Activated CD8-positive, alpha-beta memory T cell treated with anti-CD3 and anti-CD28 coated beads, Interleukin-2, amount 50 U/mL, for 1 hour (primary cell): Measurements from ENCODE around the gene GPR50.

Experiments used
- DNase-seq: peaks from one replicate; pipeline ENCODE4 v3.0.0-alpha.2; 2020; ENCODE audit errors: extremely low read depth

The GPR50 gene

DNA sequence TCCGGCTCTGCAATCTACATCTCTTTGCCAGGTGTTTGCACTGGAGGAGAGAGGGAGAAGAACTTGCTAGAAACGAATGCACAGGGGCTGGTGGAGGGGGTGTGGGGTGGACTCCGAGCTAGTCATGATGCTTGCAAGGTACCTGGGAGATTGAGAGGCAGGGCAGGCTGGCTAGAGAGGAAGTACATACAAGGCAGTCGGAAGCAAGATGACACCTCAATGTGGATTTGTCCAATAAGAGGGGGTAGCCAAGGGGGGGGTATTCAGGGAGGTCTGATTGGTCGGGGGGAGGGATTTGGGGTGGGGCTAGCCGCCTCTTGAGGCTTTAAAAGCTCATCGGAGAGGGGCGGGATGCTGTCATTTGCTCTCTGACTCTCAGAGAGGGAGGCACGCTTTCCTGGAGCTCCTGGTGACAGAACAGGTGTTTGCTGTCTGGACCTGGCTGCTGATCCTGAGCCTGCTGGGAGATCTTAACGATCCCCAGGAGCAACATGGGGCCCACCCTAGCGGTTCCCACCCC lies at the start of gene GPR50:
GPR50 (plus strand) TSS at position 354 of the 520 bp plus-strand sequence; CDS start at position 492, 138 bp downstream.
- no peak for DNase-seq

DNA sequence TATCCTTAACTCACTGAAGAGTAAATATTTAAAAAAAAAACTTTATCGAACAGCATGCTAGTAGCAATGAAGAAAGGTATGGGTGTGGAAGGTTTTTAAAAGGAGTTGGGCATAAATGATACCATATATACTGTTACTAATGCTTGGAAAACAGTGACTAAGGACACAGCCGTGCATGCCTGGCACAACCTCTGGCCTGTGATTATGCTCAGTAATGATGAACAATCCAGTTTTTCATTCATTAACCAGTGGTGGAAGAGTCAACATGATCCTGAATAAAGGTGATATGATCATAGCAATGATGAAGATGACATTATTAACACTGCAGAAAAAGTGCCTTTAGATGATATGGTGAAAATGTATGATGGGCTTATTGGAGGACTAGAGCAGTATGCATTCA lies 43.9 kb upstream of the GPR50 start:
- DNase-seq = no peak

DNA sequence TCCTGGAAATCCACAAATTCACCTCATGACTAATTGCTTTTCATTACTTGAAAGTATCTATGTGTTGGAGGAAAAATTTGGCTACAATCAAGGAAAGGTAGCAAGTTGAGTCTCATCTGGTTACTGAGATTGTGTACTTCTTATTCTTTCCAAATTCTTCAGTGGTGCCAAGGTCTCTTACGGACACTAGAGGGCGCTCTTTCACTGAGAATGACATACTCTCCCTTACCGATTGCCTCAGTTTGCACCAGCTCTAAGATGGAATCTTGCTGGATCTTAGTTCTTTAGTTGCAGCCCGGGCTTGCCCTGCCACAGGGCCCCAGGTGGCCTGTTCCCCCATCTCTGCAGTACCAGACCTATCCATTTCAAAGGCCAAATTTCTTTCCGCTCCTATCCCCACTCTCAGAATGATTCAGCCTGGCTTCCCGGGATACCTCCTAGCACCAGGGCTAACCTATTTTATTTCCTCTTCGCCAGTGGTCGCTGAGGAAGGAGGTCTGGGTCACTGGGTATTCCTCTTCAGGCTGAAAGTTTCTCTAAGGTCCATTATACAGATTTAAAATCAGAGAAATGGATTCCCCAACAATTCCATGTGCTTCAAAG lies 24.6 kb upstream of the GPR50 start:
- DNase-seq = no peak

DNA sequence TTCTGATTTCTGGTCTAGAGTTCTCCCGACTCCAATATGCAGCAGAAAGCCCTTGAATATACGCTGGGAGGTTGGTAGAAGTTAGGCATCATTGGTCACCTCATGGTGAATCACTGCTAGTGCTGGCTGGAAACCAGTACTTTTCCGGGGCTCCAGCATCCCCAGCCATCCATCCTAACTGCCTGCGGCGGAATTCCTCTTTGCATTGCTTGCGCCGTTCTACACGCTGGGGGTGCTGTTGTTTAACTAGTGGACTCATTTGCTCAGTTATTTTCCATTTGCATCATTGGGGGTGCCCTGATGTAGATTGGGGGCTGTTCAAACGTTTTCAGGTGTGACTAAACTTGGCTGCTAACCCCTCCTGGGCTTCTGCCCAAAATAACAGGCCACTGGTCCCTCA lies 23.3 kb upstream of the GPR50 start:
- no peak for DNase-seq

DNA sequence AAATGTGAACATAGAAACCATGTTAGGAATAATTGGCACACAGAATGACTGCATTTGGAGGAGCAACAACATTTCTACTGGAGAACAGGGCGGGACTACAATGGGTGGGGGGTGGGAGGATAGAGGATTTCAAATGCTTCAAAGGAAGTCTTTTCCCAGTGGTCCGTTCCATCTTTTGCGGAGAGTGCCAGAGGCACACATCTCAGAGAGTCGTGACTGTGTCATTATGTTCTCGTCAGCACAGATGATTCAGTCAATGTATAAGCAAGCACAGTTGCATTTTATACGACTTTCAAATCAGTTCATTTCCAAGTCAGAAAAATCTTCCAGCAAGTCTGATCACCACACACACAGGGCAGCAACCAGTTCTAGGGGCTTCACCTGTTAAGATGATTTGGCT lies 22.7 kb upstream of the GPR50 start:
- no peak for DNase-seq

DNA sequence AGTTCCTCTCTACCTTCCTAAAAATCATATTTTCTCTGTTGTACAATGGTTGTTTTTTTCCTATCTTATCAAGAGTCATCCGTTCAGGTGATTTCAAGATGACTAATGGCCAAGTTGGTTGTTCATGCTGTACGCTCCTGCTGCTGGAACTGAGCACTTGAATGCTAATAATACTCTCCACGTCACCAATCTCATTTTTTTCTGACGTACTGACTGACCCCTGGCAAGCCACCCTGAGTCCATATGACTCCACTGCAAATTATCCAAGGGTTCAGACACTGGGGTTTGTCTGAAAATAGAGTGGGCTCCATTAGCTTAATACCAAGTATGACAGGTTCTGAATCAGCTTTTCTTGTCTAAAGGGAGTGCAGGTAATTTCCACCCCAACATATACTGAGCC lies 21.1 kb upstream of the GPR50 start:
- DNase-seq = no peak

DNA sequence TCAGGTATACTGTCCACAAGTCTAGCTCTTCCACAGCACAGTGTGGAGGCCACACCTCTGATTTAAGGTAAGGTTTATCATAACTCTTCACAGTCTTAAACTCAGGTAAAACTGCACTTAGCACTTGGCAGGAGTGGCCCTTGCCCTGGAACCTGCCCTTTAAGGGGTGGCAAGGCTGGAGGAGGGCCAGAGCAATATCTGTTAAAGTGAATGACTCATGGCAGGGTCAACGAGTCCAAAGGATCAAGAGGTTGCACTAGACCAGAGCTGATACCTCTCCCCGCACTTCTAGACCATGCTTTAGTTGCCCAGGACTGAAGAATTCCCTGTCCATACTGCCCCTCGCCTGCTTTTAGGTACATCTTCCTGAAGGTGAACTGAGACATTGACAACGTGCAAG lies 14.7 kb upstream of the GPR50 start:
- no peak for DNase-seq

DNA sequence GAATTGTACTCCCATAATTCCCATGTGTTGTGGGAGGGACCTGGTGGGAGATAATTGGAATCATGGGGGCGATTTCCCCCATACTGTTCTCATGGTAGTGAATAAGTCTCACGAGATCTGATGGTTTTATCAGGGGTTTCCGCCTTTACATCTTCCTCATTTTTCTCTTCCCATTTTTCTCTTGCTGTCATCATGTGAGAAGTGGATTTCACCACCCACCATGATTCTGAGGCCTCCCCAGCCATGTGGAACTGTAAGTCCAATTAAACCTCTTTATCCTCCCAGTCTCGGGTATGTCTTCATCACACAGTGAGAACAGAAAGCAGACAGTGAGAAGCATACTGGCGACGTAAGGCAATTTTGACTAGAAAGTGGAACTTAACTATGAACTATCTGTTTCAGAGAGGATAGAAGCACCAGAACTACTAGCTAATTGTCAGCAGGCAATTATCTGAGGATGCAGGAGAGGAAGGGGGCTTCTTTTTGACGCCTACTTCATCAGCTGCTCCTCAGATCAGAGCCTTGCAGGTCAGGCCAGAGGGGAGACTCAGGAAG lies 8.5 kb upstream of the GPR50 start:
- DNase-seq = no peak

DNA sequence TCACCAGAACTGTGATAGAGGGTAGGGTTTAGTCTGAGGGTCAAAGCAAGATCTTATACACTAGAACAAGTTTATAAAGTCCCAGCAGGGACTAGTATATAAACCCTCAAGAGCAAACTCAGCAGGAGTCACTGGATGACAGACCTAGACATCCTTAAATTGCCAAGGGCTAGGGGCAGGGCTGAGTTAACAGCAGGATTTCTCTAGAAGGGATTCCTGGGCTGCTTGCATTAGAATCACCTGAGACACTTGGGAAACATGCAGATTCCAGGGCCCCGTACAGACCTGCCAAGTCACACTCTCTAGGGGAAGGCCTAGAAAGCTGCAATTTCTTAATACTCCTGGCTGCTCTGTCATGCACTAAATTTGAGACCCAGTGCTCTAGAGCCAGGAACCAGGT lies 6.6 kb upstream of the GPR50 start:
- no peak for DNase-seq

DNA sequence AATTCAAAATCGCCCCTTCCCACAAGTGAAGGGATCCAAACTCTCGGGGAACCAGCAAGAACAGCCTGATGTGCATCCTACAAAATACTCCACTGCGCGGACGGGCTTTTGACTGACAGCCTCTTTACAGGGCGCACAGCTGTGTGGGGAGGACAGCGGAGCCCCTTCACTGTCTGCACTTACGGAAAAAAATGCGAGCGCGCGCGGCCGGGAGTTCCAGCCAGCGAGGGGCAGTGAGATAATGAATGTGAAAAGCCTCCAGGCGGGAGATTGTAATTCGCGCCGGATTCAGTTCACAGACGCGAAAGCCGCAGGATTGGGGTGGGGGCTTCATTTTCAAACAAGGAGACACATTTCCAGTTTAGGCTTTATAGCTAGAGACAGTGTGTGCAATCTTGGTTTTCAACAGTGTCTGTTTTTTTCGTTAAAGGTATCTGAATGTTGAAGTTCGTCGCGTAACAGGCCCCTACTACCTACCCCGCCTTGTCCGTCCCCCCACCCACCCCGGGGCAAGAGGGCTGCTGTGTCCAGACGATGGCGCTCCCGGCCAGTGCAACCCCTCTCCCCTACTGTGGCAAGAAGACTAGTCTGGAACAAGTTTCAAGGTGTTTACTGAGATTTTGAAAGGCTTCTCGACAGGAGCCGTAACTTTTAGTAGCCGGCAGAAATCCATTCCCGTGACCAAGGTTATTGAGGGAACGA lies 1.7 kb upstream of the GPR50 start:
- no peak for DNase-seq

DNA sequence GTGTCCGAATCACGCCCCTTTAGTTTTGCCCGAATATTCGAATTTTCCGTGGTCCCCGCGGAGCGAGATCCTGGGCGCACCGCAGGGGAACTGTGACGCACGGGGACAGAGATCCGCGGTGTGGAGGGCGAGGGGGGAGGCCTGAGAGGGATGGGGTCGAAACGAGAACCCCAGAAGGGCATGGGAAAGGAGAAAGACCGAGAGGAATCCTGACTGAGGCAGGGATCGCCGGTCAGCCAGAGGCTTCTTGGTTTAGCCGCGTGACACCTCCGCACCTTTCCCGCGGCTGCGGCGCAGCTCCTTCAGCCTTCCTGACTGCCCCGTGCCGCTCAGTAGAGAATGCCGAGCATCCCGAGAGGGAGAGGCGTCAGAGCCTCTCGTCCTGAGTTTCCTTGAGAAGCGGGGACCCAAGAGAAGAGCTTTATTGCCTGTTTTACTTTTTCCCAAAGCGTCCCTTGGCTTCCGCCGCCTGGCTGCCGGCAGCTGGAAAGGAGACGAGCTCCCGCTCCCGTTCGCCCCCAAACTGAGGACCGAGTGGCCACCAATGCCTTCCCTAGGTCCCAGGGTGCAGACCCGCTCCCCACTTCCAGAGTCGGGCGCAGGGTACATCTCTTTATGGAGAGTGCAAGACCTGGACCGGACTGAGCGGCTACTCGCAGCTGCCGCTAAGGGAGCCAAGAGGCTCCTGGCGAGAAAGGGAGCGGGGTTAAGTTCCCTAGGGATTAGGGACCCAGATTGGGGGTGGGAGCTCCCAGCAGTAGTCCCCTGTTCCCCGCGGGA lies 911 bp upstream of the GPR50 start:
- DNase-seq = no peak

DNA sequence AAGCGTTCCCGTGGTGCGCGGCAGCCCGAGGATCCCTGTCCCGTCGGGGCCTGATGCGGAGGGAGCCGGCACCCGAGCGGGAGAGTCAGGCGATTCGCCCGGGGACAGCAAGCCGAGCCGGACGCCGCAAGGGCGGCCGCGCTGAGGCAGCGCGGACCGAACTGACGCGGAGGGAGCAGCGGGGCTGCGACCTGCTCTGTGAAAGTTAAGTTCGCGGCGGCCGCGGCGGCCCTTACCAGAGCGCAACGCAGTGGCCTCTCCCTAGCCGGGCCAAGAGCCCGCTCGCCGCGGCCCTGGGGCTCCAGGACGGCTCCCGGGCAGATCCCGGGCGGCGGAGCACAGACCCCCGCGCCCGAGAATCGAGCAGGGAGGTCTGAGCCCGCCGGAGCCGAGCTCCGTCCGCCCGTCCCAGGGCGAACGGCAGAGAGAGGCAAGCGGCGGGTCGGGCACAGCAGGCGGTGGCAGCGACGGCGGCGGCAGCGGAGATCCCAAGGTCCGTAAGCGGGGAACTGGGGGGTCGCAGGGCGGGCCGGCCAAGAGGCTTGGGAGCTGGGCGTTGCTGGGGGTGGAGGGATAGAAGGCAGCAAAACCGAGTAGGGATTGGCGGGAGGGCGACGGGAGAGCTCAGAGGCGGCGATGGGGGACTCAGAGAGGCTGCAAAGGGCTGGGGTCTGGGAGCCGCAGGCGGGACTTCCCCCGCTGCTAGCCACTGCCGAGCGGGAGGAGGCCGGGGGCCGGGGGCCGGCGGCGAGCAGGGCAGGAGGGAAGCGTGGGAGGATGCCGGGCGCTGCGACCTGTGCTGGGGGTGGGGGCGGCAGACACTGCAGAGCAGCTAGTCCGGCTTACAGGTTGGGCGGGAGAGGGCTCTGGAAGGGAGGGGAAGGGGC lies 1.0 kb downstream of the GPR50 start:
- no peak for DNase-seq

DNA sequence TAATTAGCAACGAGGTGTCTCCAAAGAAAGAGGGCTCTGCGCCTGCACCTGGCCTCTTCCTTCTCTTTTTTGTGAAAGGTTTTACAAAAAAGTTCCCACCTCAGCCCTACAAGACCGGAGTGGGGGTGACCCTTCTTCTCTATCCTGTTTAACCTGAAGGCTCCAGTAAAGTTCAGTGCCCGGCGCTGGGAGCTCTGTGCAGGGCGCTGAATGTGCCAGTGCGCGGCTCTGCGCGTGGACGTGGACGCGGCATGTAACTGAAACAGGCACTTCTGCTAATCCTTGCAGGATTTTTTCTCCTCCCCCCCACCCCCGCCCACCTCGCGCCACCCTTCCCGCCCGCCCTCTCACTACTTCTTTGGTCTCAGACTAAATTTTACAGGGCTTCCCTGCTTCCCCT lies 2.4 kb downstream of the GPR50 start:
- DNase-seq = no peak

DNA sequence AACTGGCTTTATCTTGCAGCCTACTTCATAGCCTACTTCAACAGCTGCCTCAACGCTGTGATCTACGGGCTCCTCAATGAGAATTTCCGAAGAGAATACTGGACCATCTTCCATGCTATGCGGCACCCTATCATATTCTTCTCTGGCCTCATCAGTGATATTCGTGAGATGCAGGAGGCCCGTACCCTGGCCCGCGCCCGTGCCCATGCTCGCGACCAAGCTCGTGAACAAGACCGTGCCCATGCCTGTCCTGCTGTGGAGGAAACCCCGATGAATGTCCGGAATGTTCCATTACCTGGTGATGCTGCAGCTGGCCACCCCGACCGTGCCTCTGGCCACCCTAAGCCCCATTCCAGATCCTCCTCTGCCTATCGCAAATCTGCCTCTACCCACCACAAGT lies 4.0 kb downstream of the GPR50 start:
- no peak for DNase-seq

DNA sequence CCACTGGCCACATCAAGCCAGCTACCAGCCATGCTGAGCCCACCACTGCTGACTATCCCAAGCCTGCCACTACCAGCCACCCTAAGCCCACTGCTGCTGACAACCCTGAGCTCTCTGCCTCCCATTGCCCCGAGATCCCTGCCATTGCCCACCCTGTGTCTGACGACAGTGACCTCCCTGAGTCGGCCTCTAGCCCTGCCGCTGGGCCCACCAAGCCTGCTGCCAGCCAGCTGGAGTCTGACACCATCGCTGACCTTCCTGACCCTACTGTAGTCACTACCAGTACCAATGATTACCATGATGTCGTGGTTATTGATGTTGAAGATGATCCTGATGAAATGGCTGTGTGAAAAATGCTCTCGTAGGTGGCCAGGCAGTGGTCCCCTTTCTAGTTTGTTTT lies 4.7 kb downstream of the GPR50 start:
- no peak for DNase-seq

DNA sequence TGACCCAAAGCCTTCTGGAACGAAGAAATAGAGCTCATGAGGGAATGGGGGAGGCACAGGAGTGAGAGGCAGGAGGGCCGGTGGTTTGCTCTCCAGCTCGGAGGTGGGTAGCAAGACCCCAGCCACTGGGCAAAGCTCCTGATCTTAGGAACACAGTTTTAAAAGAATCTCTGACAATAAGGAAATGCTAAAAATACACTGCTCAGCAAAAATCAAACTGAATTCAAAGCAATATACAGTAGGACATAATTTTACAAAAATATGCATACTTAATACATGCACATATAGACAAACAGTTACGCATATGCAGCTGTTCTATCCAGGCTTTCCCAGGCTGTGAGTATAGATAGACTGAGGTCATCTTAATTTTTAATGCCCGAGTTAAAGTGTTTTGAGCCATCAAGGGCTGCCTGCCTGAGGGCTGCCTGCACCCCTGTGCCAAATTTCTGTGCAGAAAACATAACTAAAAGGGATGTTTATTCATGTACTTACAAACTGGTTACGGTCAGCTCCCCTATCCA lies 6.9 kb downstream of the GPR50 start:
- DNase-seq = no peak

DNA sequence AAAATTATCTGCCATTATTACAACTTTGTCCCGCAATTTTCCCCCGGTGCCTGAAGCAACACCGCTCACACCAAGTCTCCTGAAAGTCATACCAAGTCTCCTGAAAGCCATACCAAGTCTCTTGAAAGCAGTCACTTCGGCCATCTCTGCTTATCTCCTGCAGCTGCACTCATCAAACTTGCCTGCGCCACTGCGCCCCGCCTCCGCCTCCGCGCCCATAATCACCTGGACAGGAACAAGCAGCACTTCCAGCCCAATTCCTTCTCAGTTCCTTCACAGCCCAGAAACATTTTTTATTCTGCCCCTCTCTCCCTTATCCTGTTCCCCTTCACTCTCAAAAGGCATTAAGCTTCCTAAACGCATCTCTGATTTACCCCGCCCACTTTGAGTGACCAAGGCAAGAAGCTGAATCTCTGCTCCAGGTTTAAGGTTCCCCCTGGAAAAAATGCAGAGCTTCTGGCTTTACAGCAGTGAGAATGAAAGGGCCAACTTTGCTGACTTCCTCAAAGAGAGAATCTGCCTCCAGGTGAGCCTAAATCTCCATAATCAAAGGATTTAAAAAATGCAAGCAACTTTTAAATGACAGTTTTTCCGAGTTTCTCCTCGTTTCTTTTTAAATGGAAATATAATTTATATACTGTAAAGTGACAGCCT lies 7.7 kb downstream of the GPR50 start:
- DNase-seq = no peak

DNA sequence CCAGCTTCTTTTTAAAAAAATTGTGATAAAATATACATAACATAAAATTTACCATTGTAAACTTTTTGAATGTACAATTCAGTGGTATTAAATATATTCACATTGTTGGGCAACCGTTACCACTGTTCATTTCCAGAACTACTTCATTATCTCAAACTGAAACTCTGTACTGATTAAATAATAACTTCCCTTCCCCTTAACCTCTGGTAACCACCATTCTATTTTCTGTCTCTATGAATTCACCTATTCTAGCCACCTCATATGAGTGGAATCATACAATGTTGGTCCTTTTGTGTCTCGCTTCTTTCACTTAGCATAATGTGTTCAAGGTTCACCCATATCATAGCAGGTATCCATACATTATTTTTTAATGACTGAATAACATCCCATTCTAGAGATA lies 8.3 kb downstream of the GPR50 start:
- DNase-seq = no peak

DNA sequence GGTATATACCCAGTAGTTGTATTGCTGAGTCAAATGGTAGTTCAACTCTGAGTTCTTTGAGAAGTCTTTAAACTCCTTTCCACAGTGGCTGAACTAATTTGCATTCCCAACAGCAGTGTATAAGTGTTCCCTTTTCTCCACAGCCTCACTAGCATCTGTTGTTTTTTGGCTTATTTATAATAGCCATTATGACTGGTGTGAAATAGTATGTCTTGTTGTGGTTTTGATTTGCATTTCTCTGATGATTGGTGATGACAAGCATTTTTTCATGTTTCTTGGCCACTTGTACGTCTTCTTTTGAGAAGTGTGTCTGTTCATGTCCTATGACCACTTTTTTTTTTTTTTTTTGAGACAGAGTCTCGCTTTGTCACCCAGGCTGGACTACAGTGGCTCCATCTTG lies 30.5 kb downstream of the GPR50 start:
- DNase-seq = no peak

DNA sequence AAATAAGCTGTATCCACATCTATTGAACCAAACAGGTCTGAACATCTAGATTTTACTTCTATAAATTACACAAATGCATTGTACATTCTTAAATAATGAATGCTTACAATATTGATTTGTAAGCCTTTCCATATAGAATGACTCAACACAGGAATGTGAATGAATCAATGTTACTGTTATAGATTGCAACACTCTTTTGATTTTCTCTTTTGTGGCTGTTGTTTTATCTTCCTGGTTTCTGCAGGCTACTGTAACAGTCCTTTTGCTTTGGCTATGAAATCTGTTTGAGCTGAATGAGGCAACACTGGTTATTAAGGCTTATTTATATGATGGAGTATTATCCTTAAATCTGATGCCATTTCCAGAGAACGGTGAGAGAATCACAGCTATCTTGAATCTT lies 49.5 kb downstream of the GPR50 start:
- DNase-seq = no peak

DNA sequence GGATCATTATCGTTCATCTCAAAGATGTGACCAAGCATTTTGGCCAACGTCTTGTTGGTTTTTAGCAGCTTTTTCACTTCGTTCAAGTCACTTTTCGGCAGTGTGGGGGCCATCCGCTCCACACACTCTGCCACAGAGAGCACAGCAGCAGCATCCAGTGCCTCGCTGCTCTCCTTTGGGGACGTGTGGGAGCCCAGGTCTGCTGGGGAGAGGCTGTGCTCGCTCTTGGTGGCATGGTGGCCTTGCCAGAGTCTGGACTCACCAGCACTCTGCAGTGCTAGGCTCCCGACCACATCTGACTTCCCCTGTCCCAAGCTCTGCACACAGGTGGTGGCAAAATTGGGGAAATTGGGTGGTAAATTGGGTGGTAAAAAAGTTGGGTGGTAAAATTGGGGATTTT lies 50.6 kb downstream of the GPR50 start:
- no peak for DNase-seq
